B cell (primary cell): ENCODE data around the gene TFEB. TPM values are rescaled to one million over a fixed set of nuclear protein-coding genes. Genes with fewer than 3 reads are reported as not detected.

Source experiments
- ATAC-seq: fragments of 200-7000 bp; cut with Tn5 transposase; one replicate; pipeline ENCODE4 v1.10.0; 2021; ENCODE audit warnings: low read depth, mild to moderate bottlenecking, moderate number of reproducible peaks, moderate library complexity
- CTCF ChIA-PET: fragments of 350-600 bp; sonication (Branson Sonifier 250); formaldehyde crosslinking; loops from one replicate; lab custom pipeline; 2021; ENCODE audit warnings: antibody characterized with exemption, inconsistent platforms; lab: Charles Lee
- POLR2A ChIA-PET: fragments of 350-600 bp; sonication (Branson Sonifier 250); formaldehyde crosslinking; loops from one replicate; lab custom pipeline; 2021; ENCODE audit warnings: antibody characterized with exemption; lab: Charles Lee
- DNase-seq: peaks from one replicate; pipeline ENCODE4 v3.0.0; 2013
- H2AFZ ChIP-seq: 2 replicates; pipeline ENCODE4 v1.6.1; 2012; ENCODE audit warnings: mild to moderate bottlenecking, low read depth, low read length; ENCODE audit not compliant: insufficient read depth, poor library complexity, severe bottlenecking
- H3K27ac ChIP-seq, 2 donors: 1 replicate in 1 of 2; 2 replicates in 1 of 2; pipeline ENCODE4 v1.5.1; 2012 to 2013; ENCODE audit warnings: low read length in 2 of 2, mild to moderate bottlenecking in 2 of 2, moderate library complexity in 1 of 2
- H3K27me3 ChIP-seq, 4 experiments: fragments of 200-600 bp in 1 of 4; sonication (generic) in 1 of 4; replicated peaks in 1 of 4; 1 replicate in 2 of 4; 2 replicates in 2 of 4; pipeline versions ENCODE4 v1.6.1 to v1.7.0; 2013 to 2016; ENCODE audit warnings: low read length in 3 of 4, mild to moderate bottlenecking in 2 of 4, mixed read lengths in 1 of 4, moderate library complexity in 1 of 4; ENCODE audit not compliant: insufficient read depth in 4 of 4, control insufficient read depth in 3 of 4; ENCODE audit errors: control extremely low read depth in 1 of 4
- H3K36me3 ChIP-seq, 2 experiments: replicated peaks in 1 of 2; 1 replicate in 1 of 2; 2 replicates in 1 of 2; pipeline versions ENCODE4 v1.6.1 to v1.7.1; 2013; ENCODE audit warnings: low read length in 1 of 2; ENCODE audit not compliant: insufficient read depth in 2 of 2, control insufficient read depth in 1 of 2; ENCODE audit errors: control extremely low read depth in 1 of 2, extremely low read depth in 1 of 2
- H3K4me1 ChIP-seq, 2 donors: fragments of 200-600 bp in 1 of 2; sonication (generic) in 1 of 2; 1 replicate in 1 of 2; 2 replicates in 1 of 2; pipeline versions ENCODE4 v1.5.1 to v1.6.1; 2013 to 2017; ENCODE audit warnings: low read length in 2 of 2; ENCODE audit not compliant: control insufficient read depth in 2 of 2, insufficient read depth in 2 of 2
- H3K4me2 ChIP-seq: replicated peaks from 2 replicates; pipeline ENCODE3; 2012; ENCODE audit warnings: mild to moderate bottlenecking, low read depth, low read length; ENCODE audit not compliant: poor library complexity, severe bottlenecking
- H3K4me3 ChIP-seq, 5 experiments: fragments of 200-600 bp in 1 of 5; sonication (generic) in 1 of 5; 1 replicate in 3 of 5; 2 replicates in 2 of 5; pipeline versions ENCODE4 v1.5.1 to v1.7.0; 2011 to 2016; ENCODE audit warnings: low read length in 4 of 5, mild to moderate bottlenecking in 4 of 5, low read depth in 2 of 5, control low read depth in 1 of 5, moderate library complexity in 1 of 5; ENCODE audit not compliant: insufficient read depth in 1 of 5; ENCODE audit errors: control extremely low read depth in 1 of 5, extremely low read depth in 1 of 5
- H3K79me2 ChIP-seq: fragments of 200-600 bp; sonication (generic); one replicate; pipeline ENCODE4 v1.6.0; 2016; ENCODE audit warnings: low read length; ENCODE audit not compliant: control insufficient read depth, insufficient read depth
- H3K9ac ChIP-seq: fragments of 200-600 bp; sonication (generic); 2 replicates; pipeline ENCODE4 v1.6.1; 2017; ENCODE audit warnings: mild to moderate bottlenecking, low read length, moderate library complexity
- H3K9me3 ChIP-seq, 3 donors: one replicate each; pipeline versions ENCODE4 v1.6.1 to v1.7.1; 2013; ENCODE audit warnings: low read length in 2 of 3; ENCODE audit not compliant: control insufficient read depth in 2 of 3, insufficient read depth in 1 of 3; ENCODE audit errors: control extremely low read depth in 1 of 3
- H4K20me1 ChIP-seq: 2 replicates; pipeline ENCODE4 v1.6.0; 2012; ENCODE audit warnings: mild to moderate bottlenecking, low read length; ENCODE audit not compliant: insufficient read depth, control insufficient read depth, poor library complexity, severe bottlenecking
- H3K27ac Mint-ChIP-seq: one replicate; pipeline ENCODE4 v1.8.0; 2021; ENCODE audit warnings: mixed read lengths
- H3K27me3 Mint-ChIP-seq: one replicate; pipeline ENCODE4 v1.8.0; 2021; ENCODE audit warnings: mixed read lengths
- H3K4me1 Mint-ChIP-seq: one replicate; pipeline ENCODE4 v1.8.0; 2021; ENCODE audit warnings: mixed read lengths
- H3K4me3 Mint-ChIP-seq: one replicate; pipeline ENCODE4 v1.8.0; 2021; ENCODE audit warnings: mixed read lengths
- H3K9me3 Mint-ChIP-seq: one replicate; pipeline ENCODE4 v1.8.0; 2022; ENCODE audit warnings: mixed read lengths; ENCODE audit not compliant: insufficient read depth
- CTCF ChIP-seq: fragments of 200-600 bp; IDR thresholded peaks from one replicate; pipeline ENCODE4 v1.8.0; 2022; ENCODE audit warnings: antibody characterized with exemption, mild to moderate bottlenecking
- EZH2 ChIP-seq: IDR thresholded peaks from 2 replicates; pipeline ENCODE4 v1.6.1; 2012; ENCODE audit warnings: borderline replicate concordance, low read depth, mild to moderate bottlenecking, moderate library complexity, low read length; ENCODE audit not compliant: insufficient read depth, poor library complexity, severe bottlenecking
- WGBS: methylation state at CpG from one replicate; pipeline ENCODE4 v1.1.5; 2013; ENCODE audit warnings: missing lambda C conversion rate; ENCODE audit not compliant: insufficient coverage; 5-methylcytosine and 5-hydroxymethylcytosine counted together
- intact Hi-C: fragments of 100-400 bp; cut with micrococcal nuclease; formaldehyde crosslinking; loops from one replicate; pipeline ENCODE4 v1.10.0; 2022
- polyA plus RNA-seq: library from polyadenylated mRNA; depleted of rRNA; stranded (reverse); fragments of >200 nt; gene quantifications from 2 replicates; pipeline ENCODE4 v1.2.3, GENCODE V29; 2012
- total RNA-seq, 2 donors: library from RNA; stranded (reverse); fragments of 120-200 nt in 1 of 2; gene quantifications; 1 replicate in 1 of 2; 2 replicates in 1 of 2; pipeline versions ENCODE4 v1.2.3 to v1.2.4, GENCODE V29; 2013 to 2022

Gene TFEB
- total and polyA plus RNA-seq, 2 donors (not counting 1 experiment from before 2014, with no cell fraction given) = 113 to 148 TPM

- H2AFZ ChIP-seq = peak overlapping the region; percentile 58
- no peak overlapping the region for H3K27ac Mint-ChIP-seq
Observed at GRCh38 chr6:41638935-41639808, 96.2 kb downstream of the TFEB start.

More at GRCh38 chr6:41638935-41639808, 96.2 kb downstream of the TFEB start:
- Histone ChIP-seq H3K4me2 (peak overlapping the region; percentile 86), H3K79me2 (no peaks in the 10 kb centered on the region), H3K9ac (peak overlapping the region; percentile 48), H3K9me3 (peaks cover 0 to 14% (median 0%) of the 10 kb centered on the region in 3 donors), H3K27me3 (peaks cover 0 to 61% (median 19%) of the 10 kb centered on the region in 4 experiments), H3K27ac (no peak overlapping the region), H3K4me1 (peaks cover 17 to 21% of the 10 kb centered on the region in 2 donors), H4K20me1 (no peaks in the 10 kb centered on the region), H3K36me3 (no peaks in the 10 kb centered on the region), H3K4me3 (peak overlapping the region in 1 of 5 experiments; percentile 61)
- Mint-ChIP-seq H3K27me3 (peaks cover 67% of the 10 kb centered on the region), H3K9me3 (no peaks in the 10 kb centered on the region), H3K4me1 (peaks cover 15% of the 10 kb centered on the region), H3K4me3 (peak overlapping the region; percentile 76)
- ATAC-seq = no peak
- TF ChIP-seq CTCF = no peak
- TF ChIP-seq EZH2 = no peak
- intact Hi-C loops = no loop called here
- ChIA-PET POLR2A (no interaction called here), CTCF (no interaction called here)
- 45% methylated on average over 26 of the region's 40 CpGs for WGBS
- DNase-seq = peak; percentile 24
